ENCODE results near the gene TAF4B.
"Not testable (repeated sequence)": the region's sequence is repeated elsewhere in the genome, so short reads cannot be mapped to it uniquely, and the experiment has no call there.

The TAF4B gene, protein sequence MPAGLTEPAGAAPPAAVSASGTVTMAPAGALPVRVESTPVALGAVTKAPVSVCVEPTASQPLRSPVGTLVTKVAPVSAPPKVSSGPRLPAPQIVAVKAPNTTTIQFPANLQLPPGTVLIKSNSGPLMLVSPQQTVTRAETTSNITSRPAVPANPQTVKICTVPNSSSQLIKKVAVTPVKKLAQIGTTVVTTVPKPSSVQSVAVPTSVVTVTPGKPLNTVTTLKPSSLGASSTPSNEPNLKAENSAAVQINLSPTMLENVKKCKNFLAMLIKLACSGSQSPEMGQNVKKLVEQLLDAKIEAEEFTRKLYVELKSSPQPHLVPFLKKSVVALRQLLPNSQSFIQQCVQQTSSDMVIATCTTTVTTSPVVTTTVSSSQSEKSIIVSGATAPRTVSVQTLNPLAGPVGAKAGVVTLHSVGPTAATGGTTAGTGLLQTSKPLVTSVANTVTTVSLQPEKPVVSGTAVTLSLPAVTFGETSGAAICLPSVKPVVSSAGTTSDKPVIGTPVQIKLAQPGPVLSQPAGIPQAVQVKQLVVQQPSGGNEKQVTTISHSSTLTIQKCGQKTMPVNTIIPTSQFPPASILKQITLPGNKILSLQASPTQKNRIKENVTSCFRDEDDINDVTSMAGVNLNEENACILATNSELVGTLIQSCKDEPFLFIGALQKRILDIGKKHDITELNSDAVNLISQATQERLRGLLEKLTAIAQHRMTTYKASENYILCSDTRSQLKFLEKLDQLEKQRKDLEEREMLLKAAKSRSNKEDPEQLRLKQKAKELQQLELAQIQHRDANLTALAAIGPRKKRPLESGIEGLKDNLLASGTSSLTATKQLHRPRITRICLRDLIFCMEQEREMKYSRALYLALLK

DNA sequence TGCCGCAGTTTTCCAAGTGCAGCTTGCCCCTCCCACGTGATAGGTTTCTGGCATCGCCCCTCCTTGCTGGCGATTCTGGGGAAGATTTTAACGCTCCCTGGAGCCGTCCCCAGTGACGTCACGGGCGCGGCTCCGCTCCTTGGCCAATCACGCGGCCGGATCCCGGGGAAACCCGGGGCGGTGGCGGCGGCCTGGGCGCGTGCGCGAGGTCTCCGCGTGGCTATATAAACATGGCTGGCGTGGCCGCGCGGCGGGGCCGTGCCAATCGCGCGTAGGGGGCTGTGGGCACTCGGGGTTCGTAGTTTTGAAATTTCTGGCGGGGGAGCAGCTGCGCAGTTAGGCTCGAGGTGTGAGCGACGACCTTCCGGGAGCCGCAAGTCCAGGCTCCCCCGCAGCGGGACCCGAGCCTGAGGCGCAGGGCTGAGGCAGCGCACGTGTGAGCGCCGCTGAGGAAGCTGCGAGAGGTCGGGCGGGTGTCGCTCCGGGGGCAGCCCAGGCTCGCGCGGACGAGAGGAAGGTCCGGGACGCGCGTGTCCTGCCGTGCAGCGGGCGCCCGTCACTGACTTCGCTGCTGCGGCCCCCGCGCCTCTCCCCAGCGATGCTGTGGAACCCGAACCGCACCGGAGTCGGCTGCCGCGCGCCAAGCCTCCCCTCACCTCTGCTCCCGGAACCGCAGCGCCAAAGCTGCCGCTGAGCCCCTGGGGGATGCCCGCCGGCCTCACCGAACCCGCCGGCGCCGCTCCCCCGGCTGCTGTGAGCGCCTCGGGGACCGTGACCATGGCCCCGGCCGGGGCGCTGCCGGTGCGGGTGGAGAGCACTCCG is at the start of gene TAF4B:
TAF4B (plus strand) TSS at position 217 of the 822 bp plus-strand sequence; CDS start at position 706, 489 bp downstream.
- H3K9me3 Mint-ChIP-seq: no peaks in the 10 kb centered on the region
- H3K27ac Mint-ChIP-seq: peak within 1 kb of the TSS; percentile 92
- H3K36me3 Mint-ChIP-seq (ENCODE audit: low read depth): peaks cover 12% of the 10 kb centered on the region
- H3K27me3 Mint-ChIP-seq: no peaks in the 10 kb centered on the region
- H3K4me3 Mint-ChIP-seq: peak within 1 kb of the TSS; percentile 95
- H3K4me1 Mint-ChIP-seq (ENCODE audit: low read depth): peaks cover 37% of the 10 kb centered on the region

DNA sequence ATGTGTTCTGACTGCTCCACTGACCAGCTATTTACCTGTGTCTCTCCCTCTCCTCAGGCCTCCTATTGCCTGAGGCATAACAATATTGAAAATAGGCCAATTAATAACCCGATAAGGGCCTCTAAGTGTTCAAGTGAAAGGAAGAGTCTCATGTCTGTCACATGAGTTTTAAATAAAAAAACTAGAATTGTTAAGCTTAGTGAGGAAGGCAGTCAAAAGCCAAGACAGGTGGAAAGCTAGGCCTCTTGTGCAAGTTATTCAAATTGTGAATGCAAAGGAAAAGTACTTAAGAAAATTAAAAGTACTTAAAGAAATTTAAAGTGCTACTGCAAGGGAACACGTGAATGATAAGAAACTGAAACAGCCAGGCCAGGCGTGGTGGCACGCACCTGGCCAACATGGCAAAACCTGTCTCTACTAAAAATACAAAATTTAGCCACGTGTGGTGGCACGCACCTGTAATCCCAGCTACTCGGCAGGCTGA is 44.9 kb upstream of the TAF4B start:
- Mint-ChIP-seq H3K27me3 (no peaks in the 10 kb centered on the region), H3K4me1 (ENCODE audit: low read depth) (peaks cover 4% of the 10 kb centered on the region), H3K9me3 (no peaks in the 10 kb centered on the region), H3K27ac (no peak overlapping the region), H3K36me3 (ENCODE audit: low read depth) (no peaks in the 10 kb centered on the region), H3K4me3 (no peak overlapping the region)

DNA sequence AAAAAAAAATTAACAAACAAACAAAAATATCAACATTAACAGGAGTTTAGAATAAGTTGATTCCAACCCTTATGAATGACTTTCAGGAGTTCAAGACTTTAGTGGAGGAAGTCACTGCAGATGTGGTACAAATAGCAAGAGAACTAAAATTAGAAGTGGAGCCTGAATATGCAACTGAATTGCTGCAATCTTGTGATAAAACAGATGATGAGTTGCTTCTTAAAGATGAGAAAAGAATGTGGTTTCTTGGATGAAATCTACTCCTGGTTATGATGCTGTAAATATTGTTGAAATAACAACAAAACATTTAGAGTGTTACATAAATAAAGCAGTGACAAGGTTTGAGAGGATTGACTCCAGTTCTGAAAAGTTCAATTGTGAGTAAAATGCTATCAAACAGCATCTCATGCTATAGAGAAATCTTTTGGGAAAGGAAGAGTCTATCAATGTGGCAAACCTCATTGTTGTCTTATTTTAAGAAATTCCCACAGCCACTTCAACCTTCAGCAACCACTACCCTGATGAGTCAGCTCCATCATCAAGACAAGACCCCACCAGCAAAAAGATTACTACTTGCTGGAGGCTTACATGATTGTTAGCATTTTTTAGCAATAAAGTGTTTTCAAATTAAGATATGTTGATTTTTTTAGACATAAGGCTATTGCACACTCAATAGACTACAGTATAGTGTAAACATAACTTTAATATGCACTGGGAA is 42.7 kb upstream of the TAF4B start:
- no peaks in the 10 kb centered on the region for H3K9me3 Mint-ChIP-seq
- H3K4me3 Mint-ChIP-seq: no peak overlapping the region
- H3K27me3 Mint-ChIP-seq: no peaks in the 10 kb centered on the region
- no peak overlapping the region for H3K27ac Mint-ChIP-seq
- H3K36me3 Mint-ChIP-seq (ENCODE audit: low read depth): no peaks in the 10 kb centered on the region
- H3K4me1 Mint-ChIP-seq (ENCODE audit: low read depth): peaks cover 4% of the 10 kb centered on the region

DNA sequence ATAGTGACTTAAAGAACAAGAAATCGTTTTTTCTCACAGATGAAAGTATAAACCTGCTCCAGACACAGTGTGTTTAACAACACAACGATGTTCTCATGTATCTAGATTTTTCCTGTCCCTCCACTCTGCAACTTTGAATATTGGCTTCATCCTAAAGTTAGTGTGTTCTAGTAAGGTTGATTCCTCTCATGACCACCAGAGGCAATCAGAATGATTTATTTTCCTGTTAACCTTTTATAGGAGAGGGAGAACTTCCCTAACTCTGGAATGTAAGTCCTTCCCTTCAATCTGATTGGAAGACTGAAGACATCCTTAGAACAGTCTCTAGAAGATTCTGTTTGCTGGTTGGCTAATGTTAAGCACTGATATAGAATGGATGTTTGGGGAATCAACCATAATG is 41.0 kb upstream of the TAF4B start:
- Mint-ChIP-seq H3K4me3 (no peak overlapping the region), H3K9me3 (no peaks in the 10 kb centered on the region), H3K4me1 (ENCODE audit: low read depth) (peaks cover 10% of the 10 kb centered on the region), H3K27me3 (no peaks in the 10 kb centered on the region), H3K36me3 (ENCODE audit: low read depth) (no peaks in the 10 kb centered on the region), H3K27ac (no peak overlapping the region)

DNA sequence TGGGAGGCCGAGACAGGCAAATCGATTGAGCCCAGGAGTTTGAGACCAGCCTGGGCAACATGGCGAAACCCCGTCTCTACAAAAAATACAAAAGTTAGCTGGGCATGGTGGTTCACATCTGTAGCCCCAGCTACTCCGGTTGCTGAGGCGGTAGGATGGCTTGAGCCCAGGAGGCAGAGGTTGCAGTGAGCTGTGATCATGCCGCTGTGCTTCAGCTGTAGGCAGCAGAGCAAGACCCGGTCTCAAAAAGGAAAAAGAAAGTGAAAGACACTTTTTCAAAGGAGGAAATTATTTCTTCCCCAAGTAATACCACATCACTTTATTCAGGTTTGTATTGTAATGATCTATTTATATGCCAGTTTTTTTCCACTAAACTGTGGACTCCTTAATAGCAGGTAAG is 35.7 kb upstream of the TAF4B start:
- peak overlapping the region; percentile 81 for H3K4me3 Mint-ChIP-seq
- H3K4me1 Mint-ChIP-seq (ENCODE audit: low read depth): peaks cover 18% of the 10 kb centered on the region
- H3K27me3 Mint-ChIP-seq: no peaks in the 10 kb centered on the region
- no peaks in the 10 kb centered on the region for H3K36me3 Mint-ChIP-seq (ENCODE audit: low read depth)
- H3K9me3 Mint-ChIP-seq: no peaks in the 10 kb centered on the region
- H3K27ac Mint-ChIP-seq: peak overlapping the region; percentile 84

DNA sequence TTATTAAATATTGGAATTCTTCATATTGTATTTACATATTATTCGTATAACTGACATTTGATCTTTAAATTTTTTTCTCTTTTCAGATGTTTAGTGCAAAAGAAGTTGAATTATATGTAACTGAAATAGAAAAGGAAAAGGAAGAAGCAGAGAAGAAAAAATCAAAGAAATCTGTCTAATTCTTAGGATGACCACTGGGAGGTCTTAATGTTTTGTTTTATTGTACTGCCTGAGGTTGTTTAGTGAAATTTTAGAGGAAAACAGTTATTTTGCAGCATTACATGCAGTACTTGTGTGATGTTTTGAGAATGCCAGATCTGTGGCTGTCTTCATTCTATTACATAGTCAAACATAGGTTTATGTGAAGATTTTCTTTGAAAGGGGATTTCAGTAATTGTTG is 34.0 kb upstream of the TAF4B start:
- H3K4me1 Mint-ChIP-seq (ENCODE audit: low read depth): peaks cover 18% of the 10 kb centered on the region
- H3K4me3 Mint-ChIP-seq: no peak overlapping the region
- H3K27ac Mint-ChIP-seq: no peak overlapping the region
- no peaks in the 10 kb centered on the region for H3K27me3 Mint-ChIP-seq
- no peaks in the 10 kb centered on the region for H3K9me3 Mint-ChIP-seq
- no peaks in the 10 kb centered on the region for H3K36me3 Mint-ChIP-seq (ENCODE audit: low read depth)

DNA sequence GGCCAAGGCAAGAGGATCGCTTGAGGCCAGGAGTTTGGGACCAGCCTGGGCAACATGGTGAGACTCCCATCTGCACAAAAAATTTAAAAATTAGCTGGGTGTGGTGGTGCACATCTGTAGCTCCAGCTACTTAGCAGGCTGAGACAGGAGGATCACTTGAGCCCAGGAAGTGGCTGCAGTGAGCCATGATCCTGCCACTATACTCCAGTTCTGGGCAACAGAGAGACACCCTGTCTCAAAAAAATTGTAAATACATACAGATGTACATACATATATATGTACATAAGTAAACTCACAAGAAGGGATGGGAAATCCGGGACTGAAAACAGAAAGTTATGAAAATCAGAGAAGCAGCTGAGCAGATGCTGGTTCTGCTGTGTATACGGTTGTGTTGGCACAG is 29.6 kb upstream of the TAF4B start:
- Mint-ChIP-seq H3K36me3 (ENCODE audit: low read depth) (no peaks in the 10 kb centered on the region), H3K27me3 (no peaks in the 10 kb centered on the region), H3K4me1 (ENCODE audit: low read depth) (peaks cover 4% of the 10 kb centered on the region), H3K4me3 (no peak overlapping the region), H3K9me3 (no peaks in the 10 kb centered on the region), H3K27ac (no peak overlapping the region)

DNA sequence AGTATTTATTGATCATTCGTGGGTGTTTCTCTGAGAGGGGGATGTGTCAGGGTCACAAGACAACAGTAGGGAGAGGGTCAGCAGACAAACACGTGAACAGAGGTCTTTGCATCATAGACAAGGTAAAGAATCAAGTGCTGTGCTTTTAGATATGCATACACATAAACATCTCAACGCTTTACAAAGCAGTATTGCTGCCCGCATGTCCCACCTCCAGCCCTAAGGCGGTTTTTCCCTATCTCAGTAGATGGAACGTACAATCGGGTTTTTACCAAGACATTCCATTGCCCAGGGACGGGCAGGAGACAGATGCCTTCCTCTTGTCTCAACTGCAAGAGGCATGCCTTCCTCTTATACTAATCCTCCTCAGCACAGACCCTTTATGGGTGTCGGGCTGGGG is 24.2 kb upstream of the TAF4B start:
- H3K4me1 Mint-ChIP-seq (ENCODE audit: low read depth); H3K4me3 Mint-ChIP-seq: not testable (repeated sequence)

DNA sequence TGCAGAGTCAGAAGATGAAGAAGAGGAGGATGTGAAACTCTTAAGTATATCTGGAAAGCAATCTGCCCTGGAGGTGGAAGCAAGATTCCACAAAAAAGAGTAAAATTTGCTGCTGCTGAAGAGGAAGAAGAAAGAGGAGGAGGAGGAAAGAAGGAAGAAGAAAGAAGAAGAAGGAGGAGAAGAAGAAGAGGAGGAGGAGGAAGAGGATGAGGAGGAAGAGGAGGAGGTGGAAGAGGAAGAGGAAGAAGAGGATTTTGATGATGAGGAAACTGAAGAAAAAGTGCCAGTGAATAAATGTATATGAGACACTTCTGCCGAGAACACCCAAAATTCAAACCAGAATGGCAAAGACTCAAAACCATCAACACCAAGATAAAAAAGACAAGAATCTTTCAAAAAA is 20.9 kb upstream of the TAF4B start:
- Mint-ChIP-seq H3K9me3 (no peaks in the 10 kb centered on the region), H3K36me3 (ENCODE audit: low read depth) (no peaks in the 10 kb centered on the region), H3K4me1 (ENCODE audit: low read depth) (no peaks in the 10 kb centered on the region)

More for the DNA sequence above, 24.2 kb upstream of the TAF4B start:
- H3K9me3 Mint-ChIP-seq; H3K27ac Mint-ChIP-seq; H3K27me3 Mint-ChIP-seq; H3K36me3 Mint-ChIP-seq (ENCODE audit: low read depth): not testable (repeated sequence)

DNA sequence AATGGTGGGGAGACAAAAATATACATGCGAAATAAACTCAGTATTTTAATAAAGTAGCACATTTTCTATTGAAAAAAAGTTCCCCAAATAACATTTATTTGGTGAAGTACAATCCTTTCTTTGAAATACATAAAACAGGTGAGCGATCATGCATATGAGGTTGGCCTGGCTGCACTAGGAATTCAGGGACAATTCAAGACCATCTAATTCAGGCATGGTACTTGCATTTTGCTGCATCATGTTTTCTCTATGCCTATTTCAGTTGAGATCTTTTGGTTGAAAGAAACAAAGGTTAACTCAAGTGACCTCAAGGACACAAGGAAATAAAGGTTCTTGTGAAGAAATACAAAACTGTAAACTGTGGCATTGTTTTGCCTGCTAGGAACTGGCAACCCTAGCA is 19.8 kb upstream of the TAF4B start:
- H3K4me3 Mint-ChIP-seq: no peak overlapping the region
- H3K27ac Mint-ChIP-seq: no peak overlapping the region
- no peaks in the 10 kb centered on the region for H3K36me3 Mint-ChIP-seq (ENCODE audit: low read depth)
- peaks cover 3% of the 10 kb centered on the region for H3K27me3 Mint-ChIP-seq
- no peaks in the 10 kb centered on the region for H3K4me1 Mint-ChIP-seq (ENCODE audit: low read depth)
- H3K9me3 Mint-ChIP-seq: no peaks in the 10 kb centered on the region

More for the DNA sequence above, 20.9 kb upstream of the TAF4B start:
- H3K4me3 Mint-ChIP-seq: no peak overlapping the region
- no peak overlapping the region for H3K27ac Mint-ChIP-seq
- H3K27me3 Mint-ChIP-seq: peaks cover 3% of the 10 kb centered on the region

DNA sequence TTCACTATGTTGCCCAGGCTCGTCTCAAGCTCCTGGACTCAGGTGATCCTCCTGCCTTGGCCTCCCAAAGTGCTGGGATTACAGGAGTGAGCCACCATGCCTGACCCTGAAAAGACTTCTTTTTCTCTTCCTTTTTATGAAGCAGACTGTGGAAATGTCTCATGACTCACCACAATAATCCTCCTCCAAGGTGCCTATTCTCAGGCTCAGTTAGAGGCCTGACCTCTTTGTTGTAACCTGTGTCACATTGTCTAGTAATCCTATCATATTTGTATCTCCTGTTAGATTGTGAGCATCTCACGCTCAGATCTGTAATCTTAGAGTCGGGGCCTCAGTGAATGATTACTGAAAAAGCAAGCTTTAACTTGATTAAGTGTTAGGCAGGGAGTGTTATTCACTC is 18.3 kb upstream of the TAF4B start:
- peaks cover 3% of the 10 kb centered on the region for H3K27me3 Mint-ChIP-seq
- H3K36me3 Mint-ChIP-seq (ENCODE audit: low read depth): no peaks in the 10 kb centered on the region
- H3K27ac Mint-ChIP-seq: no peak overlapping the region
- H3K4me3 Mint-ChIP-seq: no peak overlapping the region
- H3K9me3 Mint-ChIP-seq: no peaks in the 10 kb centered on the region
- H3K4me1 Mint-ChIP-seq (ENCODE audit: low read depth): no peaks in the 10 kb centered on the region

DNA sequence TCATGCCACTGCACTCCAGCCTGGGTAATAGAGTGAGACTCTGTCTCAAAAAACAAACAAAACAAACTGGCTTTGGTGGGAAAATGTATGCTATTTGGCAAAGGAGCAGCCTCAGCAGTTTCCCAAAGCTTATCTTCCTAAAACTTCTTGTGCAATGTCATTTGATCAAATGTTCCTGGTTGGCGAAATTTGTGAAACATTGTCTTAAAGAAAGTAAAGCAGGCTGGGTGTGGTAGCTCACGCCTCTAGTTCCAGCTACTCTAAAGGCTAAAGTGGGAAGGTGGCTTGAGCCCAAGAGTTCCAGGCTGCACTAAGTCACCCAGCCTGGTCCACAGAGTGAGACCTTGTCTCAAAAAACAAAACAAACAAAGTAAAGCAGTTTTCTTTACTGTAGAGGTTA is 17.3 kb upstream of the TAF4B start:
- H3K4me3 Mint-ChIP-seq: no peak overlapping the region
- no peaks in the 10 kb centered on the region for H3K9me3 Mint-ChIP-seq
- peaks cover 3% of the 10 kb centered on the region for H3K27me3 Mint-ChIP-seq
- no peaks in the 10 kb centered on the region for H3K4me1 Mint-ChIP-seq (ENCODE audit: low read depth)
- no peaks in the 10 kb centered on the region for H3K36me3 Mint-ChIP-seq (ENCODE audit: low read depth)
- no peak overlapping the region for H3K27ac Mint-ChIP-seq

DNA sequence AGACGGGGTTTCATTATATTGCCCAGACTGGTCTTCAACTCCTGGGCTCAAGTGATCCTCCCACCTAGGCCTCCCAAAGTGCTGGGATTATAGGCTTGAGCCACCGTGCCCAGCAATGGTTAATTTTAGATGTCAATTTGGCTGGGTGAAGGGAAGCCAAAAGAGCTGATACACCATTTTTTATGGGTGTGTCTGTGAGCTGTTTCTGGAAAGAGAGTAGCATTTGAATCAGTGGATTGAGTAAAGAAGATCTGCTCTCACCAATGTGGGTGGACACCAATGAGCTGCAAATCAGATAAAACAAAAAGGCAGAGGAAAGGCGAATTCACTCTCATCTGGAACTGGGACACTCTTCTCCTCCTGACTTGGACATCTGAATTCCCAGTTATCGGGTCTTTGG is 16.1 kb upstream of the TAF4B start:
- no peaks in the 10 kb centered on the region for H3K9me3 Mint-ChIP-seq
- H3K36me3 Mint-ChIP-seq (ENCODE audit: low read depth): no peaks in the 10 kb centered on the region
- H3K27me3 Mint-ChIP-seq: peaks cover 1% of the 10 kb centered on the region
- no peak overlapping the region for H3K4me3 Mint-ChIP-seq
- H3K27ac Mint-ChIP-seq: no peak overlapping the region
- H3K4me1 Mint-ChIP-seq (ENCODE audit: low read depth): peaks cover 11% of the 10 kb centered on the region

DNA sequence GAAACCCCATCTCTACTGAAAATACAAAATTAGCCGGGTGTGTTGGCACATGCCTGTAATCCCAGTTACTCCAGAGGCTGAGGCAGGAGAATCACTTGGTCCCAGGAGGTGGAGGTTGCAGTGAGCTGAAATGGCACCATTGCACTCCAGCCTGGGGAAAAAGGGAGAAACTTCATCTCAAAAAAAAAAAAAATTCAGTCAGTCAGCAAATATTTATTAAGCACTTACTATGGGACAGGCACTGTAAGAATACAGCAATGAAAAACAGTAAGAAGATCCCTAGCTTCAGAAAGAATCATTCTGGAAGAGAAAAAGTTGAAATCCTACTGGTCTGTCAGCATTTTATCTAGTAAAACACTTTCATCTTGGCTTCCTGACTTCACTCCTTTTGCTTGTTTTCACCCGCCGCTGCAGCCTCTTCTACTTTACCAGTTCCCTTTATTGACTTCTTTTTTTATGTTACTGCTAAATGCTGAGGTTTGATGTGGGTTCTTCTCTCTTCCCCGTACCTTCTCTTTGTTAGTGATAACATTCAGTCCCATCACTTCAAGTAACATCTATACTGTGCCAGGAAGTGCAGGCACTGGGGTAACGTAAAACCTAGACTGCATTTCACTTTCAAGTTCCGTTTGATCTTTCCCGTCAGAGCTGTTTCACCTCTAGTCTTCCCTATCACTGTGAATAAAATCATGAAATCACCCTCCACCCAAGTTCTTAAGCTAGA is 10.8 kb upstream of the TAF4B start:
- H3K9me3 Mint-ChIP-seq: no peaks in the 10 kb centered on the region
- peak overlapping the region; percentile 93 for H3K27ac Mint-ChIP-seq
- no peaks in the 10 kb centered on the region for H3K36me3 Mint-ChIP-seq (ENCODE audit: low read depth)
- no peaks in the 10 kb centered on the region for H3K27me3 Mint-ChIP-seq
- H3K4me3 Mint-ChIP-seq: peak overlapping the region; percentile 83
- peaks cover 27% of the 10 kb centered on the region for H3K4me1 Mint-ChIP-seq (ENCODE audit: low read depth)
